HG03354 (cell line): ENCODE measurements around the gene CCDC33.
"Not testable (repeated sequence)": the region's sequence is repeated elsewhere in the genome, so short reads cannot be mapped to it uniquely, and the experiment has no call there.

ENCODE experiments used
- ATAC-seq: cut with Tn5 transposase; IDR thresholded peaks from one replicate; pipeline ENCODE4 v1.9.1; 2021; ENCODE audit warnings: mild to moderate bottlenecking; ENCODE audit not compliant: unreplicated experiment, poor library complexity, severe bottlenecking

The CCDC33 gene

DNA sequence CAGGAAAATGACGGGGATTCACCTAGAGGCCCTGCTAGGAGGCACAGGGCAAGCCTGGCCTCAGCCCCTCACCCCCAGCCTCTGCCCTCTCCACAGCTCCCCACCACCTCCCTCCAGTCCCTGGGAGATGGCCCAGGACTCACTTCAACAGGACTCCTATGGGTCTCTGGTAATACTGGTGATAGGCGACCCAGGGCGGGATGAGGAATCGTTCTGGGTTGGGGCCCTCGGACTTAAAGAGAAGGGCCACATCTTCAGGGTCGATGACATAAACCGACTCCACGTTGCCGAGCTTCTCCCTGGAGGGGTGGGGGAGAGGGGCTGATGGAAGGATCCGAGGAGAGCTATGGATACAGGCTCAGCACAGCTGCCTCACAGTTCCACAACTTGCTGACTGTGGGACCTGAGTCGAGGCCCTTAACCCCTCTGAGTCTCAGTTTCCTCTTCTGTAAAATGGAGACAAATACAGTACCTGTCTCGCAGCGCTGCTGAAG is 111.7 kb downstream of the CCDC33 start:
- ATAC-seq: no peak

- ATAC-seq: no peak
Measured at GRCh38 chr15:74349241-74349778, 113.2 kb downstream of the CCDC33 start.

GRCh38 chr15:74350295-74351275 is 114.5 kb downstream of the CCDC33 start:
- ATAC-seq: no peak

- no peak for ATAC-seq
Measured at GRCh38 chr15:74351670-74352069, 115.5 kb downstream of the CCDC33 start.

DNA sequence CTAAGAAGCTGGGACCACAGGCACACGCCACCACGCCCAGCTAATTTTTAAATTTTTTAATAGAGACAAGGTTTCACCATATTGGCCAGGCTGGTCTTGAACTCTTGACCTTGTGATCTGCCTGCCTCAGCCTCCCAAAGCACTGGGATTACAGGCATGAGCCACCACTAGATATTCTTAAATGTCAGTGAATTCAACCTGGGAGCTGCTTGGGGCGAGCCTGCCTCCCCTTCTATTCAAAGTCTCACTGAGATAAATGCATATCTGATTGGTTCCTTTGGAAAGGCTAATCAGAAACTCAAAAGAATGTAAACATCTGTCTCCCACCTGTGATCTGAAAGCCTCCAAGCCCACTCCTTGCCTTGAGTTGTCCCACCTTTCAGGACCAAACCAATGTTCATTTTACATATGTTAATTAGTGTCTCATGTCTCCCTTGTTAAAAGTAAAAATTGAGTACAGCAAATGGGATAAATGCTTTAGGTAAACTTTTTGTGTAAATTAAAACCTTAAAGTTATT is 116.3 kb downstream of the CCDC33 start:
- ATAC-seq: no peak

DNA sequence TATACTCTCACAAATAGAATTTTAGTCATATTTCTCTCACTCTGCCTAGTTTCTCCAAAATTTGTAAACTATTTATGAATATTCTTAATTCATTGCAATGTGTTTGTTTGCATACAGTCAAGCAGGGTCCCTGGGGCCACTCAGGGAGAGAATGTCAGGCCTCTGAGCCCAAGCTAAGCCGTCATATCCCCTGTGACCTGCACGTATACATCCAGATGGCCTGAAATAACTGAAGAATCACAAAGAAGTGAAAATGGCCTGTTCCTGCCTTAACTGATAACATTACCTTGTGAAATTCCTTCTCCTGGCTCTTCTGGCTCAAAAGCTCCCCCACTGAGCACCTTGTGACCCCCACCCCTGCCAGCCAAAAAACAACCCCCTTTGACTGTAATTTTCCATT is 117.9 kb downstream of the CCDC33 start:
- not testable (repeated sequence) for ATAC-seq

DNA sequence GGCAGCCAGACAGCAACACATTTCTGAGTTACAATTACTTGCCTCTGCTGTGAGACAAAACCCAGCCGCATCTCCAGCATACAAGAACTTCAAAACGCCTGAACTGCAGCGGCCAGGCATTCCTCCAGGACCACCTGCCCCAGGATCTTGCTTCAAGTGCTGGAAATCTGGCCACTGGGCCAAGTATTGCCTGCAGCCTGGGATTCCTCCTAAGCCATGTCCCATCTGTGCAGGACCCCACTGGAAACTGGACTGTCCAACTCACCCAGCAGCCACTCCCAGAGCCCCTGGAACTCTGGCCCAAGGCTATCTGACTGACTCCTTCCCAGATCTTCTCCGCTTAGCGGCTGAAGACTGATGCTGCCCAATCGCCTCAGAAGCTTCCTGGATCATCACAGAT is 119.9 kb downstream of the CCDC33 start:
- not testable (repeated sequence) for ATAC-seq

GRCh38 chr15:74357514-74357913 is 121.4 kb downstream of the CCDC33 start:
- ATAC-seq: not testable (repeated sequence)

DNA sequence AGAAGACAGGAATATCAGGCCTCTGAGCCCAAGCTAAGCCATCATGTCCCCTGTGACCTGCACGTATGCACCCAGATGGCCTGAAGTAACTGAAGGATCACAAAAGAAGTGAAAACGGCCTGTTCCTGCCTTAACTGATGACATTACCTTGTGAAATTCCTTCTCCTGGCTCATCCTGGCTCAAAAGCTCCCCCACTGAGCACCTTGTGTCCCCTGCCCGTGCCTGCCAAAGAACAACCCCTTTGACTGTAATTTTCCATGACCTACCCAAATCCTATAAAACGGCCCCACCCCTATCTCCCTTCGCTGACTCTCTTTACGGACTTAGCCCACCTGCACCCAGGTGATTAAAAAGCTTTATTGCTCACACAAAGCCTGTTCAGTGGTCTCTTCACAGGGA is 123.2 kb downstream of the CCDC33 start:
- not testable (repeated sequence) for ATAC-seq

- ATAC-seq: not testable (repeated sequence)
Measured at GRCh38 chr15:74360855-74361254, 124.7 kb downstream of the CCDC33 start.

GRCh38 chr15:74362482-74362881 is 126.4 kb downstream of the CCDC33 start:
- no peak for ATAC-seq

GRCh38 chr15:74364936-74365597 is 128.9 kb downstream of the CCDC33 start:
- no peak for ATAC-seq

GRCh38 chr15:74365598-74366445 is 129.7 kb downstream of the CCDC33 start:
- no peak for ATAC-seq

GRCh38 chr15:74367296-74367854 is 131.2 kb downstream of the CCDC33 start, which contains the start of gene CYP11A1:
TSS of gene CYP11A1 (minus strand) at chr15:74367646. CDS start at chr15:74367585, 61 bp downstream.
- no peak for ATAC-seq

DNA sequence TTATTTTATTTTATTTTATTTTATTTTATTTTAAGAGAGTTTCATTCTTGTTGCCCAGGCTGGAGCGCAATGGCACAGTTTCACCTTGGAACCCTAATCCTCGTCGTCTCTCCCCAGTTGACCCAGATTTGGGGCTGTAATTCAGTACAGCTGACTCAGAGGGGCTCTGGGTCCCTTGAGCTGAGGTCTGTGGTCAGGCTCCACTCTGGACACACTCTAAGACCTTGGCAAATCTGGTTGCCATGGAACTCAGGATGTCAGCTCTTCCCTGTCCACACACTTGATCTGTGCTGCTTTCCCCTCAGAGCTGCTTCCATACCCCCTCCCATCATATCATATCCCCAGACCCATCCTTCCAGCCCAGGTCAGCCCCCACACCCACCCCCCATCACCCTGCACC is 132.0 kb downstream of the CCDC33 start:
- ATAC-seq: no peak

- ATAC-seq: no peak
Measured at GRCh38 chr15:74369084-74369745, 133.1 kb downstream of the CCDC33 start.

DNA sequence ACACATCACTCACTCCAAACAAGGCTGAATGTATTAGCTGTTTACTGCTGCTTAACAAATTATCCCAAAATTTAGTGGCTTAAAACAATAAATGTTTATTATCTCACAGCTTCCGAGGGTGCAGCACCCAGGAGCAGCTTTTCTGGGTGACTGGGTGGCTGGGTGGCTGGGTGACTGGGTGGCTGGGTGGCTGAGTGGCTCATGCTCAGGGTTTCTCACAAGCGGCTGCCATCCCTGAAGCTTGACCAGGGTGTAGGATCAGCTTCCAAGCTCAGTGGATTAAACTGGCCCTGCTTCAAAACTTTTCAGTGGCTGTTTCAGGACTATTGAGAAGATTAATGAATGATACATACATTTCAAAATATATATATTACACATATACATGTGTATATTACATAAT is 133.6 kb downstream of the CCDC33 start:
- ATAC-seq: no peak

- ATAC-seq: no peak
Measured at GRCh38 chr15:74370471-74370870, 134.3 kb downstream of the CCDC33 start.
